22Rv1 (cell line): ENCODE results near the gene OGA.

ENCODE experiments used
- CTCF ChIP-seq: fragments of 450-650 bp; IDR thresholded peaks from 2 replicates; pipeline ENCODE4 v1.5.1; 2017; ENCODE audit warnings: mild to moderate bottlenecking
- ZFX ChIP-seq: fragments of 450-650 bp; IDR thresholded peaks from 2 replicates; pipeline ENCODE4 v1.6.1; 2017; ENCODE audit warnings: antibody characterized with exemption, borderline replicate concordance

- TF ChIP-seq CTCF = no peak
- no peak for TF ChIP-seq ZFX
These were observed 32.5 kb upstream of the OGA start for GRCh38 chr10:101850749-101851148.
